SK-N-MC (cell line): ENCODE results near the gene EPN2.

Source experiments
- EZH2 ChIP-seq: fragments of 200-600 bp; sonication (generic); IDR thresholded peaks from one replicate; pipeline ENCODE4 v1.6.1; 2017; ENCODE audit warnings: antibody characterized with exemption
- FOXP2 ChIP-seq: optimal IDR thresholded peaks from 2 replicates; pipeline ENCODE3; 2011; ENCODE audit warnings: mild to moderate bottlenecking, moderate library complexity; ENCODE audit not compliant: insufficient read depth; ENCODE audit errors: extremely low read length, control extremely low read depth
- POLR2AphosphoS5 ChIP-seq: IDR thresholded peaks from 2 replicates; pipeline ENCODE4 v1.6.1; 2012; ENCODE audit warnings: mild to moderate bottlenecking, low read depth, low read length, borderline replicate concordance

DNA sequence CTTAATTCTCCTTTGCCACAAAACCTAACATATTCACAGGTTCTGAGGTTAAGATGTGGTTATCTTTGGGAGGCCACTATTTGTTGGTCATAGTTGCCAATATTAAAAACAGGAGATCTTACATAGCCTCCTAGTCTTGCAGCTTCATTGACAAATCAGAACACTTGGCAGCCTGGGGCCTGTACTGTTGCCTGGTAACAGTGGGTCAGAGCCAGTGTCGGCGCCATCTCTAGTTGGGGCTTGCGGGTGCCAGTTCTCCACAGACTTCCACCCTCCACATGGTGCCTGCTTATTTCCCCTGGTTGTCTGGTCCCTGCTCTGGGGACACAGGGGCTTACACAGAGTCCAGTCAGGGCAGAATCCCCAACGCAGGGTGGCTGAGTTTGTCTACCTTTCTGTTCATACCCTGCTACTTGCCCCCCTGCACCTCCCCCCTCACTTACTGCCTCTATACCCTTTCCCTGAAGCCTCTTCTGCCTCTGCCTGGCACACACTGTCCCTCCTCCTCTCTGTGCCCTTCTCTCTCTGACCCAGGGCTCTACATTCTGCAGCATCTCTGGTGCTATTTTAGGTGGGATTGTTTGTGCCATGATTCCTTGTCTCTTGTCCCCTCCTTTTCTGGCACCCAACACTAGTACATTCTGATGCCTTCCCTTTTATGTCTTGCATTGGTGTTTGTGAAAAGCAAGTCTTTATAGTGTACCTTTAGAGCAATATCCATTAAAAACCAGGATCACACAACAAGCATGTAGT is 13.4 kb downstream of the EPN2 start:
- TF ChIP-seq POLR2AphosphoS5, result no peak
- no peak for TF ChIP-seq EZH2
- no peak for TF ChIP-seq FOXP2
